Measurements from ENCODE around the gene PPP6R2.

- TF ChIP-seq REST (IDR thresholded peaks at IDR 0.05): no peak
- TF ChIP-seq CTCF (IDR thresholded peaks at IDR 0.05): no peak
- TF ChIP-seq HDAC2 (IDR thresholded peaks at IDR 0.05): no peak
- no peak for TF ChIP-seq RFX5 (IDR thresholded peaks at IDR 0.05)
Measured at GRCh38 chr22:50474710-50475651, 131.9 kb downstream of the PPP6R2 start, which contains the start of gene SBF1.

Measured in A549 (cell line).